ENCODE data around the gene CTSA.

DNA sequence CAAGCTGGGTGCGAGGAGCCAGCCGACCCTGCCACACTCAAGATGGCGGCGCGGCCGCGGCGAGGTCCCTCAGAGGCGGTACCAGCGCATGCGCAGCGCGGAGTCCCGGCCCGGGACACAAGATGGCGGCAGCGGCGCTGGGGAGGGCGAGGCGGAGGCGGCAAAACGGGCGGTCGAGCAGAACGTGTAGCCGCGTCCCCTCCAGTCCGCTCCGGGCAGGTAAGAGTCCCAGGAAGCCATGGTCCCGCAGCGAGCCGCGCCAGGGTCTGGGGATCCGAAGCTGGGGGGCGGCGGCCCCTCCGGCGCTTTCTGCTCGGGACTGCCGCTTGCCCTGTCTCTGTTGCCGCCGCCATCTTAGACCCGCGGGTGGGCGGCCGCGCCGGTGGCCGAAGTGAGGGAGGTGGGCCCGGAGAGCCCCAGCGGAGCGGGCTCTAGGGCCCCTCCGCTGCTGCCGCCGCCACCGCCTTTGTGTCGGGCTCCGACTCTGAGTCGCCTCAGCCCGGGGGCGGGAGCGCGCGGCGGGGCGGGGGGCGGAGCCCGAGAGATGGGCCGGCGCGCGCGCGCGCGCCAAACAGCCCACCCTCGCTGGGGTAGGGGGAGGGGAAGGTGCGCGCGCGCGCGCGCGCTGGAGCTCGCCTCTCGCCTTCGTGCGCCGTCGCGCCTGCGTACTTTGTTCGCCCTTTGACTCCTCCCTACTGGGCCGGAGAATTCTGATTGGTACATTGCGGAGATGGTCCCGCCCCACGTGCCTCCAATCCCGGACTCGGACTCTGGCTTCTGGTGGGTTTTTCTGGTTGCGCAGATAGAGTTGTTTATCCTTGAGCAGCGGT lies 43.7 kb downstream of the CTSA start, which contains the start of gene PCIF1:
- TF ChIP-seq, protein P1, sequence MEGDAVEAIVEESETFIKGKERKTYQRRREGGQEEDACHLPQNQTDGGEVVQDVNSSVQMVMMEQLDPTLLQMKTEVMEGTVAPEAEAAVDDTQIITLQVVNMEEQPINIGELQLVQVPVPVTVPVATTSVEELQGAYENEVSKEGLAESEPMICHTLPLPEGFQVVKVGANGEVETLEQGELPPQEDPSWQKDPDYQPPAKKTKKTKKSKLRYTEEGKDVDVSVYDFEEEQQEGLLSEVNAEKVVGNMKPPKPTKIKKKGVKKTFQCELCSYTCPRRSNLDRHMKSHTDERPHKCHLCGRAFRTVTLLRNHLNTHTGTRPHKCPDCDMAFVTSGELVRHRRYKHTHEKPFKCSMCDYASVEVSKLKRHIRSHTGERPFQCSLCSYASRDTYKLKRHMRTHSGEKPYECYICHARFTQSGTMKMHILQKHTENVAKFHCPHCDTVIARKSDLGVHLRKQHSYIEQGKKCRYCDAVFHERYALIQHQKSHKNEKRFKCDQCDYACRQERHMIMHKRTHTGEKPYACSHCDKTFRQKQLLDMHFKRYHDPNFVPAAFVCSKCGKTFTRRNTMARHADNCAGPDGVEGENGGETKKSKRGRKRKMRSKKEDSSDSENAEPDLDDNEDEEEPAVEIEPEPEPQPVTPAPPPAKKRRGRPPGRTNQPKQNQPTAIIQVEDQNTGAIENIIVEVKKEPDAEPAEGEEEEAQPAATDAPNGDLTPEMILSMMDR (IDR thresholded peaks at IDR 0.05 in 8 of 11, conservative IDR thresholded peaks at IDR 0.05 in 3 of 11), result peak in 3 of 11 experiments; percentile 9 to 18 (median 13)
- peak; percentile 100 for TF ChIP-seq POLR2AphosphoS5 (IDR thresholded peaks at IDR 0.05)
